MM.1S (cell line): ENCODE measurements around the gene TXK.

ENCODE experiments used
- DNase-seq: peaks from one replicate; pipeline ENCODE4 v3.0.0-alpha.2; 2015
- H2AFZ ChIP-seq: fragments of 300-600 bp; sonication (generic); 2 replicates; pipeline ENCODE4 v1.6.0; 2016; ENCODE audit warnings: antibody characterized with exemption, low read length
- H3F3A ChIP-seq: fragments of 300-600 bp; sonication (generic); 2 replicates; pipeline ENCODE4 v1.6.1; 2016; ENCODE audit warnings: mild to moderate bottlenecking, antibody characterized with exemption, low read length, moderate library complexity, mixed read lengths; ENCODE audit not compliant: insufficient read depth
- H3K27ac ChIP-seq: fragments of 300-600 bp; sonication (generic); 2 replicates; pipeline ENCODE4 v1.5.1; 2016; ENCODE audit warnings: mild to moderate bottlenecking, low read length
- H3K27me3 ChIP-seq: fragments of 300-600 bp; sonication (generic); replicated peaks from 2 replicates; pipeline ENCODE4 v1.6.0; 2016; ENCODE audit warnings: low read length; ENCODE audit not compliant: insufficient read depth
- H3K36me3 ChIP-seq: fragments of 300-600 bp; sonication (generic); replicated peaks from 2 replicates; pipeline ENCODE4 v1.6.1; 2016; ENCODE audit warnings: mild to moderate bottlenecking, low read length, mixed read lengths; ENCODE audit not compliant: insufficient read depth
- H3K4me1 ChIP-seq: fragments of 300-600 bp; sonication (generic); 2 replicates; pipeline ENCODE4 v1.6.1; 2016; ENCODE audit warnings: low read length, mixed read lengths
- H3K4me2 ChIP-seq: fragments of 300-600 bp; sonication (generic); 2 replicates; pipeline ENCODE4 v1.6.0; 2016; ENCODE audit warnings: low read depth, low read length
- H3K4me3 ChIP-seq: fragments of 300-600 bp; sonication (generic); 2 replicates; pipeline ENCODE4 v1.5.1; 2016; ENCODE audit warnings: low read length, mixed read lengths
- H3K79me2 ChIP-seq: fragments of 300-600 bp; sonication (generic); 2 replicates; pipeline ENCODE4 v1.6.1; 2016; ENCODE audit warnings: mixed run types, low read length, mixed read lengths
- H3K9ac ChIP-seq: fragments of 300-600 bp; sonication (generic); 2 replicates; pipeline ENCODE4 v1.6.1; 2016; ENCODE audit warnings: low read length, mixed read lengths
- H3K9me2 ChIP-seq: fragments of 300-600 bp; sonication (generic); replicated peaks from 2 replicates; pipeline ENCODE4 v1.6.1; 2016; ENCODE audit warnings: mild to moderate bottlenecking, low read length, mixed read lengths; ENCODE audit not compliant: insufficient read depth
- H3K9me3 ChIP-seq: fragments of 300-600 bp; sonication (generic); replicated peaks from 2 replicates; pipeline ENCODE4 v1.6.1; 2016; ENCODE audit warnings: mild to moderate bottlenecking, low read length, mixed read lengths; ENCODE audit not compliant: insufficient read depth
- H4K20me1 ChIP-seq: fragments of 300-600 bp; sonication (generic); 2 replicates; pipeline ENCODE4 v1.6.1; 2016; ENCODE audit warnings: mild to moderate bottlenecking, low read length, moderate library complexity, mixed read lengths; ENCODE audit not compliant: insufficient read depth
- CTCF ChIP-seq: fragments of 300-600 bp; sonication (generic); IDR thresholded peaks from 2 replicates; pipeline ENCODE4 v1.5.1; 2016; ENCODE audit warnings: antibody characterized with exemption, low read length, mixed read lengths
- EZH2 ChIP-seq: fragments of 300-600 bp; sonication (generic); optimal IDR thresholded peaks from 2 replicates; pipeline ENCODE3; 2017; ENCODE audit warnings: low read depth, mild to moderate bottlenecking, antibody characterized with exemption, low read length, mixed read lengths
- EZH2phosphoT487 ChIP-seq: fragments of 300-600 bp; sonication (generic); IDR thresholded peaks from 2 replicates; pipeline ENCODE4 v1.6.1; 2018; ENCODE audit warnings: antibody characterized with exemption, low read length

Gene TXK

GRCh38 chr4:48044298-48044697 is 89.8 kb downstream of the TXK start:
- H3K79me2 ChIP-seq, result no peaks in the 10 kb centered on the region
- H3K9me2 ChIP-seq, result no peaks in the 10 kb centered on the region
- H3K27ac ChIP-seq, result no peak overlapping the region
- peaks cover 10% of the 10 kb centered on the region; the same call in 1 of the 2 replicates for H4K20me1 ChIP-seq
- H3K9ac ChIP-seq, result no peak overlapping the region
- peaks cover 98% of the 10 kb centered on the region for H3K27me3 ChIP-seq
- no peaks in the 10 kb centered on the region for H3K36me3 ChIP-seq
- H3K4me1 ChIP-seq, result peaks cover 3% of the 10 kb centered on the region; the same call in 1 of the 2 replicates
- no peaks in the 10 kb centered on the region; the same call in 1 of the 2 replicates for H3F3A ChIP-seq
- H2AFZ ChIP-seq, result no peak overlapping the region
- H3K9me3 ChIP-seq, result no peaks in the 10 kb centered on the region
- DNase-seq, result no peak
- H3K4me2 ChIP-seq, result no peak overlapping the region
- H3K4me3 ChIP-seq, result no peak overlapping the region
- TF ChIP-seq EZH2phosphoT487, result no peak
- no peak for TF ChIP-seq CTCF
- TF ChIP-seq EZH2, result no peak

GRCh38 chr4:48043504-48043903 is 90.5 kb downstream of the TXK start:
- H3K9me2 ChIP-seq, result no peaks in the 10 kb centered on the region
- TF ChIP-seq EZH2phosphoT487, result no peak
- no peak for TF ChIP-seq CTCF
- no peak for TF ChIP-seq EZH2
- no peak overlapping the region for H3K27ac ChIP-seq
- peaks cover 98% of the 10 kb centered on the region for H3K27me3 ChIP-seq
- H3K36me3 ChIP-seq, result no peaks in the 10 kb centered on the region
- H3K4me2 ChIP-seq, result no peak overlapping the region
- no peaks in the 10 kb centered on the region for H3K9me3 ChIP-seq
- no peaks in the 10 kb centered on the region for H3K79me2 ChIP-seq
- no peak for DNase-seq
- H3K4me1 ChIP-seq, result peaks cover 3% of the 10 kb centered on the region; the same call in 1 of the 2 replicates
- no peak overlapping the region for H3K9ac ChIP-seq
- H2AFZ ChIP-seq, result no peak overlapping the region
- no peak overlapping the region for H3K4me3 ChIP-seq
- no peaks in the 10 kb centered on the region for H3F3A ChIP-seq
- H4K20me1 ChIP-seq, result peaks cover 10% of the 10 kb centered on the region; the same call in 1 of the 2 replicates

DNA sequence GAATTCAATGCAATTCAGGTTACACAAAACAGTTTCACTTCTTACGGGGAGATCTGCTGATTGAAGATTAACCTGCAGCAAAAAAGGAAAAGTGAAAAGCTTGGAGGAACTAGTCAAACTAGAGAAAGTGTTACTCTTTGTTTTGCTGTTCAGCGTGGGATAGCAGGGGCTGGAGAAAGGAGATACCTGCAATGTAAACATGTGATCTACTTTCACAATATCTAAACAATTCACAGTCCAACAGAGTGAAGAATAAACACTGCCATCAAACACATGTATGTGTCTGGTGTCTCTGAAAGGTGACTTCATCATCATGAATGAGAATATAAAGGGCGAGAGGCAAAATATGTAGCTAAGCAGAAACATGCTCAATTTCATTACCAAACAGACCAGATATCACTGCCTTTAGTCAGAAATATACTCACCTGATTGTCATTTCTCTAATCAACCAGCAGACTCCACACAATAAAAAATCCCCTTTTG is 91.0 kb downstream of the TXK start:
- no peaks in the 10 kb centered on the region for H3K9me3 ChIP-seq
- DNase-seq, result no peak
- H4K20me1 ChIP-seq, result peaks cover 10% of the 10 kb centered on the region; the same call in 1 of the 2 replicates
- H3K4me2 ChIP-seq, result no peak overlapping the region
- H3K9me2 ChIP-seq, result no peaks in the 10 kb centered on the region
- peaks cover 3% of the 10 kb centered on the region; the same call in 1 of the 2 replicates for H3K4me1 ChIP-seq
- H3F3A ChIP-seq, result no peaks in the 10 kb centered on the region
- H3K27me3 ChIP-seq, result peaks cover 98% of the 10 kb centered on the region
- H3K79me2 ChIP-seq, result no peaks in the 10 kb centered on the region
- H3K36me3 ChIP-seq, result no peaks in the 10 kb centered on the region
- H3K27ac ChIP-seq, result no peak overlapping the region
- no peak overlapping the region for H3K4me3 ChIP-seq
- TF ChIP-seq EZH2, result no peak
- no peak overlapping the region for H3K9ac ChIP-seq
- no peak overlapping the region for H2AFZ ChIP-seq

DNA sequence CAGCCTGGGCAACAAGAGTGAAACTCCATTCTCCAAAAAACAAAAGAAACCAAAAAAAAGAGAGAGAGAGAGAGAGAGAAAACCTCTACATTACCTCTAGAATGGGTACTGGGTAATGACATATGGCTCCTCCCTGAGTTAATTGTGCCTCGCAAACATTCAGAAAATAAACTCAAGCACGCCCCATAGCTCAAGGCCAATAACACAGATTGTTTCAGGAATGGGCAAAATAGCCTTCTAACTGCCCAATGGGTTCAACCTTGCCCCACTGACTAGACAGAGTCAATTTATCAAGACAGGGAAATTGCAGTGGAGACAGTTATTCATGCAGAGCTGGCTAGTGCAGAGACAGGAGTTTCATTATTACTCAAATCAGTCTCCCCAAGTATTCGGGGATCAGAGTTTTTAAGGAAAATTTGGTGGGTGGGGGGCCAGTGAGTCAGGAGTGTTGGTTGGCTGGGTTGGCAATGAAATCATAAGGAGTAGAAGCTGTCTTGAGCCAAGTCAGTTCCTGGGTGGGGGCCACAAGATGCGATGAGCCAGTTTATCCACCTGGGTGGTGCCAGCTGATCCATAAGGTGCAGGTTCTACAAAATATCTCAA is 92.4 kb downstream of the TXK start:
- Histone ChIP-seq H3K27me3 (peaks cover 97% of the 10 kb centered on the region), H4K20me1 (peaks cover 4% of the 10 kb centered on the region; the same call in 1 of the 2 replicates), H2AFZ (no peak overlapping the region), H3K4me3 (no peak overlapping the region), H3K4me2 (no peak overlapping the region), H3K36me3 (no peaks in the 10 kb centered on the region), H3K9ac (no peak overlapping the region), H3K9me2 (no peaks in the 10 kb centered on the region), H3K79me2 (no peaks in the 10 kb centered on the region), H3K27ac (no peak overlapping the region), H3F3A (no peaks in the 10 kb centered on the region), H3K4me1 (peaks cover 5% of the 10 kb centered on the region; the same call in 1 of the 2 replicates), H3K9me3 (no peaks in the 10 kb centered on the region)
- no peak for DNase-seq
- TF ChIP-seq EZH2phosphoT487, result no peak
- TF ChIP-seq EZH2, result no peak
- TF ChIP-seq CTCF, result no peak
